ENCODE data around the gene MCOLN2. TPM values are rescaled to one million over a fixed set of nuclear protein-coding genes. Genes with fewer than 3 reads are reported as not detected.

Gene MCOLN2
- polyA plus RNA-seq, 1 of the 3 experiments (the other 2 are of a cell fraction): not detected

DNA sequence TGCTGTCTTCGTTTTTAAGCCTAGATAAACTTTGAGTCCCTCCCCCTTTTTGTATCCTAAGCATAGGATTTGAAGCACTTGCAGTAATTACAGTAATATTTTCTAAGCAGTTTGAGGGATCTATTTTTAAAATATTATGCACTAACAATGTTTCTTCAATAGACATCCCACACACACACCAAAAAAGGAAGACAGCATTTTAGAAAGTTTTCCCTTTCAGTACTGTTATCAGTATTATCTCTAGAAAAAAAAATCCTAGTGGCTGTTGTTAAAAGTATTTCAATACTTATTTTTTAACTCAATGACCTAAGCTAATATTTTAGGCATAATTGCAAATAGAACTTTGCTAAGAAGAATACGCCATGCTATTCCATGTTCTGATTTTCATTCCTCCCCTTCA, 36.3 kb upstream of the MCOLN2 start:
- H3K27me3 ChIP-seq (ENCODE audit: insufficient read depth): peaks cover 19% of the 10 kb centered on the region; the same call in 1 of the 2 replicates
- H3K9me2 ChIP-seq: no peaks in the 10 kb centered on the region
- no peaks in the 10 kb centered on the region for H3K4me1 ChIP-seq (ENCODE audit: control insufficient read depth in 1 of 2, insufficient read depth in 2 of 2, low read depth in 1 of 2, low read length in 1 of 2)
- H4K20me1 ChIP-seq (ENCODE audit: insufficient read depth): no peaks in the 10 kb centered on the region
- no peak overlapping the region for H3K4me2 ChIP-seq
- no peak for DNase-seq
- TF ChIP-seq MAX (IDR thresholded peaks at IDR 0.05; ENCODE audit: low read depth): no peak
- no peak for TF ChIP-seq EP300 (IDR thresholded peaks at IDR 0.05; ENCODE audit: borderline replicate concordance in 1 of 2, low read depth in 1 of 2, low read length in 1 of 2)
- TF ChIP-seq TCF12 (IDR thresholded peaks at IDR 0.05): no peak
- TF ChIP-seq FOXJ3 (CRISPR knock-in tag; IDR thresholded peaks at IDR 0.05): no peak
- TF ChIP-seq, protein P1, sequence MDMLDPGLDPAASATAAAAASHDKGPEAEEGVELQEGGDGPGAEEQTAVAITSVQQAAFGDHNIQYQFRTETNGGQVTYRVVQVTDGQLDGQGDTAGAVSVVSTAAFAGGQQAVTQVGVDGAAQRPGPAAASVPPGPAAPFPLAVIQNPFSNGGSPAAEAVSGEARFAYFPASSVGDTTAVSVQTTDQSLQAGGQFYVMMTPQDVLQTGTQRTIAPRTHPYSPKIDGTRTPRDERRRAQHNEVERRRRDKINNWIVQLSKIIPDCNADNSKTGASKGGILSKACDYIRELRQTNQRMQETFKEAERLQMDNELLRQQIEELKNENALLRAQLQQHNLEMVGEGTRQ (IDR thresholded peaks at IDR 0.05; ENCODE audit: borderline replicate concordance, low read depth, low read length): no peak
- TF ChIP-seq FOXM1 (IDR thresholded peaks at IDR 0.05; ENCODE audit: low read depth): no peak
- no peak for TF ChIP-seq NRF1 (IDR thresholded peaks at IDR 0.05; ENCODE audit: low read depth, low read length)
- ChIA-PET POLR2A (no interaction called here), CTCF (interaction anchor here (2.7 kb wide), 1 partner anchor 88 kb away, joined by 11 read pairs; no protein-coding TSS in a partner anchor)
- WGBS (ENCODE audit: low lambda C conversion rate): 32% methylated on average over 2 of the region's 2 CpGs
- H3F3A ChIP-seq (replicated peaks; ENCODE audit: insufficient read depth): no peaks in the 10 kb centered on the region
- H2AFZ ChIP-seq (ENCODE audit: low read depth): no peak overlapping the region
- no peaks in the 10 kb centered on the region for H3K36me3 ChIP-seq (replicated peaks in 1 of 2; ENCODE audit: control insufficient read depth in 1 of 2, insufficient read depth in 2 of 2, low read length in 1 of 2)
- no peak overlapping the region for H3K4me3 ChIP-seq (ENCODE audit: low read depth in 2 of 2, low read length in 1 of 2)
- H3K9me3 ChIP-seq: no peaks in the 10 kb centered on the region
- no peak overlapping the region for H3K9ac ChIP-seq
- no peak overlapping the region for H3K27ac ChIP-seq (ENCODE audit: low read depth in 2 of 2, low read length in 1 of 2)
- no peaks in the 10 kb centered on the region for H3K79me2 ChIP-seq (ENCODE audit: insufficient read depth)

DNA sequence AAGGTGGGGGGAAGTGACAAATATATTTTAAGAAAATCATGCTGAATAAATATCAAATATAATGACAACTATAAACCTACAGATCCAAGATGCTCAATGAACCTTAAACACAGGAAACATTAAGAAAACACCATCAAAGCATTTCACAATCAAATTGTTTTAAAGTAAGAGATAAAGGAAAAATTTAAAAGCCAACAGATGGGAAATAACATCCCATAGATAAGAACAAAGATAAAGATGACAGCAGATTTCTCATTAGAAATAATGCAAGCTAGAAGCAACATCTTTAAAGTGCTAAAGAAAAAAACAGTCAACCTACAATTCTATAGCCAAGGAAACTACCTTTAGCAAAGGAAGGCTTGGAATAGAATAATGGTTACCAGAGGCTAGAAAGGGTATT, 33.6 kb upstream of the MCOLN2 start:
- TF ChIP-seq REST (IDR thresholded peaks at IDR 0.05; ENCODE audit: low read depth, low read length): no peak
- H3K4me3 ChIP-seq (ENCODE audit: low read depth in 2 of 2, low read length in 1 of 2): no peak overlapping the region
- CTCF ChIA-PET: interaction anchor here (0.9 kb wide), 1 partner anchor 86 kb away, joined by 3 read pairs; no protein-coding TSS in a partner anchor
- H3K36me3 ChIP-seq (replicated peaks in 1 of 2; ENCODE audit: control insufficient read depth in 1 of 2, insufficient read depth in 2 of 2, low read length in 1 of 2): no peaks in the 10 kb centered on the region
- no peaks in the 10 kb centered on the region for H3K4me1 ChIP-seq (ENCODE audit: control insufficient read depth in 1 of 2, insufficient read depth in 2 of 2, low read depth in 1 of 2, low read length in 1 of 2)
- H3K4me2 ChIP-seq: no peak overlapping the region
- no peaks in the 10 kb centered on the region for H3K9me3 ChIP-seq
- no peaks in the 10 kb centered on the region for H4K20me1 ChIP-seq (ENCODE audit: insufficient read depth)
- 0 out of 2 replicates have a peak, but pooled peaks cover 1% of the 10 kb centered on the region for H3K27me3 ChIP-seq (ENCODE audit: insufficient read depth)
- H3K79me2 ChIP-seq (ENCODE audit: insufficient read depth): no peaks in the 10 kb centered on the region
- no peak overlapping the region for H3K27ac ChIP-seq (ENCODE audit: low read depth in 2 of 2, low read length in 1 of 2)
- H3F3A ChIP-seq (replicated peaks; ENCODE audit: insufficient read depth): no peaks in the 10 kb centered on the region
- H3K9me2 ChIP-seq: no peaks in the 10 kb centered on the region
- no peak for DNase-seq
- POLR2A ChIA-PET: no interaction called here
- no peak overlapping the region for H3K9ac ChIP-seq
- no peak overlapping the region for H2AFZ ChIP-seq (ENCODE audit: low read depth)
